ENCODE measurements around the gene RUNX1.

Gene RUNX1

DNA sequence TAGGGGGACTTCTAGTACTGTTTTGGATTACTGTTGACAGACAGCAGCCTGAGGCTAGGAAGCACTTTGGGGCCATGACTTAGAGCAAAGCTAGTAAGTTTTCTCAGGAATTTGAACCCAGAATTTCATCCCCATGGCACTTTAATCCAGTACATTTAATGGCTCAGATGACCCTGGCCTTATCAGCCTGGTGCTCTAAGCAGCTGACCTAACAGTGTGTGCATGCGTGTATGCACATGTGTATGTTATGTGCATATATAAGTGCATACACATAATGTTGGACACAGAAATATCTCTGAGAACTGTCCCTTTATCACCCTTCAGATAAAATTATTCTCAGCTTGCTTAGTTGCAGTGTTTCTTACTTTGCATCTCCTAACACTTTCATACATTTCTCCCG is 265.3 kb downstream of the RUNX1 start:
- DNase-seq (ENCODE audit: low read depth), result no peak

DNA sequence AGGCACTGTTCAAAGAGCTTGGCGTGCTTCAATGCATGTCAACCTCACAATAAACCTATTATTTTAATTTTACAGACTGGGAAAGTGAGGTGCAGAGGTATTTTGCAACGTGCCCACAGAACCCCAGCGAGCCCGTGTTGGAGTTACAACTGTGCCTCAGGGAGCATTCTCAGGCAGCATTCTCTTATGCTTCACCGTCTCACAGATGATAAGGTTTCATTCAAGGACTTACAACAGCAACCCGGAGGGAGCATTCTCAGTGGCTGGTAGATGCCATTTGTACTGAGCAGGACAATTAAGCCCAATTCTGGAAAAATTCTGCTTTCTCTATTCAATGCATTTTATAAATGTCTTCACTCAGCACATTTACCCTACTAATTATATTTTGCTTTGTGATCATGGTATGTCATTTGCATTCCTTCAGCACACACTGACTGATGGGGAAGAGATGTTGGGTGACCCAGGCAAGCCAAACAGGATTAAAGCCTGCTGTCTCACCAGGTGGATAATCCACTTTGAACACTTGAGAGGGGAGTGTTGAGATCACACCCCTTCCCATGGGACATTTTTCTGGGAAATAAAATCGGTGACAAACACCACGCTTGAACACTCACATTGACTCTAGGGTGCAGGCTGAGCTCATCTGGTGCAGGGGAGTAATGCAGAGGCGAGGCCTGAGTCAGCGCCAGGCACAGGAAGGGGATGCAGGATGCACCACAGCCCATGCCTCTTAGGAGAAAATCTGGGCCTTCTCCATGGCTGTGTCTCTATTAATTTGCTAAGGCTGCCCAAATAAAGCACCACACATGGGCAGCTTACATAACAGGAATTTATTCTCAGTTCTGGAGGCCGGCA is 266.4 kb downstream of the RUNX1 start:
- no peak for DNase-seq (ENCODE audit: low read depth)

- DNase-seq (ENCODE audit: low read depth), result no peak
These were observed 267.6 kb downstream of the RUNX1 start for GRCh38 chr21:34781526-34781925.

GRCh38 chr21:34779860-34780259 is 269.2 kb downstream of the RUNX1 start:
- no peak for DNase-seq (ENCODE audit: low read depth)

DNA sequence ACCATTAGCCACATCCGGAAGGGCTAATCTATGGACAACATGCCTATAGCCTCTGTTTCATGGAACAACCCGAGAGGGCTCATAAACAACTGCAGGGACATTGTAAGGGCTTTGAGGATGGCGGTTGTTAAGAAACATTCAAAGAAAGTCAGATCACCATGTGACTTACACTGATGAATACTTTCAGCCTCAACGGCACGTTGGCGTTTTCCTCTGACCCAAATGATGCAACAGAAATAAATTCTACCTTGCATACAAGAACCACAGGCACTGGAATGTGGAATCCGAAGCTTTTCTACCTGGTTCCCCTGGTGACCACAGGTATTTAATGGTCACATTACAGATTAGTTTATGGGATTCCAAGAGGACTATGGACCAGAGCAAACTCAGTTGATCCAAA is 273.3 kb downstream of the RUNX1 start:
- DNase-seq (ENCODE audit: low read depth), result no peak

GRCh38 chr21:34774750-34775149 is 274.4 kb downstream of the RUNX1 start:
- DNase-seq (ENCODE audit: low read depth), result no peak

DNA sequence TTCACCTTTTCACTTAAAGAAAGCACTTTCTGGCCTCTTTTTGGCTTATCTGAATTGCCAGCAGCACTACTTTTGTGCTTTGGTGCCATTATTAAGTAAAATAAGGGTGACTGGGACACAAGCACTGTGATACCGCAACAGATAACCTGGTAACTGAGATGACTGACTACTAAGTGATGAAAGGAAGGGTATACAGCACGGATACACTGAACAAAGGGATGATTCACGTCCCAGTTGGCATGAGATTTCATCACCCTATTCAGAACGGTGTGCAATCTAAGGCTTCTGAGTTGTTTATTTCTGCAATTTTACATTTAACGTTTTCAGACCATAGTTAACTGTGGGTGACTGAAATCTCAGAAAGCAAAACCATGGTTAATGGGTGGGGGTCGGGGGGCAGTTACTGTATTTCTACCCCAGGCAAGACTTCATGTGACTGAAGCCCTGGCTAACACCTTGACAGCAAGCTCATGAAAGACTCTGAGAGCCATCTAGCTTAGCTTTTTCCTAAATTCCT is 277.5 kb downstream of the RUNX1 start:
- peak; percentile 52 for DNase-seq (ENCODE audit: low read depth)

DNA sequence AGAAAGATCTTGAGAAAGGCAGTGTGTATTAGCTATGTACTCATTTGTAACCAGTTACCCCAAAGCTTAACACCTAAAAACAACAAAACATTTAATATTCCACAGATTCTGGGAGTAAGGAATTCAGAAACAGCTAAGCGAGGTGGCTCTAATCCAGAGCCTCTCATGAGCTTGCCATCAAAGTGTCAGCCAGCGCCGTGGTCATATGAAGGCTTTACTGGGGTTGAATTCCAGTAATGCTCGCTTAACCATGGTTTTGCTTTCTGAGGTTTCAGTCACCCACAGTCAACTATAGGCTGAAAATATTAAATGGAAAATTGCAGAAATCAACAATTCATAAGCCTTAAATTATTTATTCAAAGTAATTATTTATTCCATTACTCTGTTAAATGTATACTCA is 278.5 kb downstream of the RUNX1 start:
- DNase-seq (ENCODE audit: low read depth), result no peak

DNA sequence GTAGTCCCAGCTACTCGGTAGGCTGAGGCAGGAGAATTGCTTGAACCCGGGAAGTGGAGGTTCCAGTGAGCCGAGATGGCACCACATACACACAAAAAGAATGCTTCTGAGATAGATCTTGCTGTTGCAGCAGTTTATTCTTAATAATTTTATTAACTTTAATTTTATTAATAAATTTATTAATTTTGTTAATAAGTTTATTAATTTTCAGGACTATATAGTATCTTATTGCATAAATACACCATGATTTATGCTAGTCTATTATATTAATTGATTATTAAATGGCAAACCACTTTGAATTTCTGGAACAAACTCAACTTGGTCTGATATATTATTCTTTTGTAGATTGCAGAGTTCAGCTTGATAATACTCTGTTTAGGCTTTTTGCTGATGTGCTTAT is 280.8 kb downstream of the RUNX1 start:
- DNase-seq (ENCODE audit: low read depth), result no peak

DNA sequence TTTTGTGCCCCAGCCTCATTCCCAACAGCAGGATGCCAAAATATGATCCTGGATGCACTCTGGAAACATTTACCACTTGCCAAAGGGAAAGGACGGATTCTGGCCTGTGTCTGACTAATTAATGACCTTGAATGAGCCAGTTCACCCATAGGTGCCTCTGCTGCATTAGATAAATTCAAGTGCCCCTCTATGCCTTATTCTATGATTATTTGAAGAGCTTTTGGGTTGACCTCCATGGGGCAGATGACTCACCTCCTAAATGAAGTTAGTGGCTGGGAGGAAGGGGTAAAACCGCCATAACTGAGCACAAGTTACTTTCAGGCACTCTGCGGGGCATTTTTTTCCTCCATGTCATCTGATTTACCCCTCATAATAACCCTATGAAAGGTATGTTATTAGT is 282.2 kb downstream of the RUNX1 start:
- no peak for DNase-seq (ENCODE audit: low read depth)

- no peak for DNase-seq (ENCODE audit: low read depth)
These were observed 283.5 kb downstream of the RUNX1 start for GRCh38 chr21:34765619-34766018.

GRCh38 chr21:34764715-34765284 is 284.3 kb downstream of the RUNX1 start:
- no peak for DNase-seq (ENCODE audit: low read depth)

GRCh38 chr21:34762786-34763185 is 286.3 kb downstream of the RUNX1 start:
- DNase-seq (ENCODE audit: low read depth), result peak; percentile 62

- DNase-seq (ENCODE audit: low read depth), result no peak
These were observed 287.3 kb downstream of the RUNX1 start for GRCh38 chr21:34761758-34762330.

GRCh38 chr21:34754690-34755647 is 294.1 kb downstream of the RUNX1 start:
- DNase-seq (ENCODE audit: low read depth), result no peak

DNA sequence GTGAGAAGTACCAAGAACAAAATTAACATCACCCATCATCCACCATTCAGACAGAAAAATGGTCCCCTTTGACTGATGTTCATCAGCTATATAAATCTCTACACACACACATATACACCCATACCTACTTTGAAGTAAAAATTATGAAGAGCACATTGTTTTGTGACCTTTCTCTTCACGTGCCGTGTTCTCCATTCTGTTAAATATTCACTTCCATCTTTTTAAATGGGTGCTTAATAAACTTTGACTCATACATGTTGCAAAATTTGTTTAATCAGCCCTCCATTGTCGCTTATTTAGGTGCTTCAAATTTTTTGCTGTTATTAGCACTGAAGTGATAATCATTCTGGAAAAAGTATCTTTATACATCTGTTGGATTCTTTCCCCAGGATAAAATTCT is 300.2 kb downstream of the RUNX1 start:
- DNase-seq (ENCODE audit: low read depth), result no peak

DNA sequence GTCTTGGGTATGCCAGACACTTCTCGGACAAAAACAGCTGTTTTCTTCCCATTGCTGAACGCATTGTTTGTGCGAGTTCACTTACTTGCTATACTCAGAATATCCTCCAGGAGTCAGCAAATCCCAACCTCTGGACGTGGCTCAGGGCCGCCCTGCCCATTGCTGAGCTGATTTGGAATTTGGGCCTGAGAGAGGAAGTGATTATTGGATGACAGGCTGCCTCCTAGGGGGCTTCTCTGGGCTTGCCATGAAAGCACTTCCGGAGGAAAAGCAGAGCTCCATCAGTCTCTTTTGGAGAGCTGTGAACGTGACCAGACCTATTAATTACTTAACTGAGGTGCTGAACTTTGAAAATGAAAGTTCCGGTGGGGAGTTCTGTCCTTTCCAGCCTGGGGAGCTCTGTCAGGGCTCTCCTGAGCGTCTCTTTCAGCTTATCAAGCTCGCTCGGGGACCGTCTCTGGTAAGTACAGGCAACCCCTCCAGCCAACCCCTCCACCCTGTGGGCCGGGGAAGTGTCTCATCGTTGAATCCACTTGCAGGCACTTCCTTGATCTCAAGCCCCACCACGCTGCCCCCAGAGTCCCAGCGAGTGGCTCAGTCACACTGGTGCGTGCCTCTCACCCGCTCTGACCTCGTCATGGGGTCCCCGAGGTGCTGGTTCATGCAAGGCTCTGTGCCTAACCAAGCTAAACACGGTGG is 303.4 kb downstream of the RUNX1 start:
- DNase-seq (ENCODE audit: low read depth), result peak; percentile 82

- no peak for DNase-seq (ENCODE audit: low read depth)
These were observed 304.3 kb downstream of the RUNX1 start for GRCh38 chr21:34744801-34745200.

DNA sequence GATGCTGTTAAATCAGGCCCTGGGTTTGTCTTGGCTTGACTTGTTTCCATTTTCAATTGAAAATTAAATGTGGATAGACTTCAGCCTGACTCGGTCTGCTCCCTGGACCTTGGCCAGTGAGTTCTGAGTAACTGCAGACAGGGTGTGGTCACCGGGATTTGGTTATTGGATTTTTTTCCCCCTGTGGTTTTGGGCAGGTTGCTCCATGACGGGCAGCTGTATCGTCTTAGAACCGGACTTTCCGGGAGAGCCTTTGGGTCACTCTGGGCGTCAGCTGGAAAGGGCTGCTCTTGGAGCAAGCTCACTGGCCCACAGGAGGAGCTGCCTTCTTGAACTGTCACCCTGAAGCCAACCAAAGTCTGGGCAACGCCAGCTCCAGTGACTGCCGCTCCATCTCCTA is 305.3 kb downstream of the RUNX1 start:
- DNase-seq (ENCODE audit: low read depth), result peak; percentile 65

DNA sequence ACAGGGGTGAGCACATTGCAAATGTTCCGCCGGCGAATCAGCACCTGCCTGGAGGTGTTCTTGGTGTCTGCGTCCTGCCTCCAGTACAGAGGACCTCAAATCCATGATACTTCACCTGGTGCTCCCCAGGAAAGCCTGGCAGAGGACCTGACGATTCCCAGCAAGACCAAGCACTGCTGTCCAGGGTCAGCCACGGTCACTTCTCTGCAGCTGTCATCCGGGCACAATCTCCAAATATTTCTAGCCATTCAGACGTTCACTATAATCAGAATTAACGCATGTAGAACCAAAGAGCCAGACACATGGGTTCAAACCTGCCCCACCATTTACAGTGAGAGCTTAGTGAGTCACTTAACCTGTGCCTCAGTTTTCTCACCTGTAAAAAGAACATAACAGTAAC is 305.8 kb downstream of the RUNX1 start:
- DNase-seq (ENCODE audit: low read depth), result no peak

GRCh38 chr21:34740198-34740597 is 308.9 kb downstream of the RUNX1 start:
- no peak for DNase-seq (ENCODE audit: low read depth)
